Endometrial microvascular endothelial cells (primary cell): Measurements from ENCODE around the gene DPP10. TPM values are rescaled to one million over a fixed set of nuclear protein-coding genes. Genes with fewer than 3 reads are reported as not detected.

Experiments used
- in situ Hi-C: cut with HindIII; loops from 2 replicates; pipeline ENCODE4 v1.10.0; 2017; ENCODE audit warnings: low sequenced_read_pairs, low pct_unique_long_range_greater_than_20kb; ENCODE audit errors: inconsistent ontology term
- total RNA-seq: library from RNA; depleted of rRNA; stranded (reverse); fragments of >200 nt; gene quantifications from one replicate; pipeline ENCODE4 v1.2.3, GENCODE V29; 2015; ENCODE audit errors: inconsistent ontology term

The DPP10 gene
- total RNA-seq, 1 donor from 2014 or later: not detected

GRCh38 chr2:114553027-114553426 is 110.6 kb downstream of the DPP10 start:
- in situ Hi-C loops: no loop called here

DNA sequence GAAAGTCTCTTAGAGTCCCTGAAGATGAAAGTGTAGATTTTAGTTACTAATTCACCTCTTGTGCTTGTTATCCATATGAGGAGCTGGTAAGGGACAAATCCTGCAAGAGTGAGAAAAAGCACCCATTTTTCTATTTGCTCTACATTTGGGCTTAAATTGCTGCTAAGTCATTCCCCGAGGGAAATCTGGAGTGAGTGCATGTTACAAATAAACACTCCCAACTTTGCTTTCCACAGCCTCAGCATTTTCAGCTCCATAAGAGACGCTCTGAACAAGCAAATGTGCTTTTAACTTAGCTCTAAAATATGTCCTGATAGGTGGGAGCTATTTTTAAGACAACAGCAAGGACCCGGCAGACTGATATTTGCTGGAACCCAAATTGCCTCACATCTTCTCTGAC is 126.7 kb downstream of the DPP10 start:
- in situ Hi-C loops: no loop called here

- in situ Hi-C loops: no loop called here
Observed at GRCh38 chr2:114577657-114578056, 135.2 kb downstream of the DPP10 start.

GRCh38 chr2:114579542-114579941 is 137.1 kb downstream of the DPP10 start:
- in situ Hi-C loops: no loop called here

DNA sequence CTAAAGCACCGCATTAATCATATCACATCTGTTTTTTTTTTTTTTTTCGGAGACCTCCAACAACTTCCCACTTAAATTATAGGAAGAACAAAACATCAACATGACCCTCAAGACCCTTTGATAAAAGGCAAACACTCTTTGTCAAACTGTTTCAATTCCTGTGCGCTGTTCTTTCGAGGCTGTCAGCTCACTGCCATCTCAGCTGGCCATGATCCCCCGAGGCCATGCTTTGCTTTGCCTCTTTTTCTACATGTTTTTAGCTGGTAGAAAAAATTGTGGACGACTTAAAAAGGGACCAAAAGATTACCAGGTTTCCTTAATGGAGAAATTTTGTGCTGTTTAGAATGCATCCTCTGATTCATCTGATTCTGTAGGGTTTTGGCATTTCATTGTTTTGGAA is 138.2 kb downstream of the DPP10 start:
- in situ Hi-C loops: no loop called here

GRCh38 chr2:114598329-114598728 is 155.9 kb downstream of the DPP10 start:
- in situ Hi-C loops: no loop called here

GRCh38 chr2:114609203-114609602 is 166.8 kb downstream of the DPP10 start:
- in situ Hi-C loops: no loop called here

- in situ Hi-C loops: no loop called here
Observed at GRCh38 chr2:114609801-114610200, 167.4 kb downstream of the DPP10 start.

DNA sequence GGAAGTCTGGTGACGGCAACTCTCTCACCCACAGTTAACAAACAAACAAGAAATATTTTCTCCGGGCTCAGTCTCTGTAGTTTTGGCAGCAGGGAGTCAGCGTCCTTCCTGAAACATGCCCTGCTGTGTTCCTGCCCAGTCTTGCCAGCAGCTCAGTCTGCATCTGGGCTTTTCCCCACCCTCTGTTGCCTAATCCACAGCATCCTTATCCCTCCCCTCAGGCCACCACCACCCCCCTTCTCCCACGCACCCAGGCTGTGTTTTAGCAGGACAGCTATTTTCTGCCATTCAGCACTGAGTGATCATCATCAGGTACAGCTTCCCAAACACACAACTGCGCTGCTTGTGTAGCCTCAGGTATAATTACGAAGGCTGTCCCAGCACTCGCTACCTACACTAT is 168.2 kb downstream of the DPP10 start:
- in situ Hi-C loops: no loop called here

DNA sequence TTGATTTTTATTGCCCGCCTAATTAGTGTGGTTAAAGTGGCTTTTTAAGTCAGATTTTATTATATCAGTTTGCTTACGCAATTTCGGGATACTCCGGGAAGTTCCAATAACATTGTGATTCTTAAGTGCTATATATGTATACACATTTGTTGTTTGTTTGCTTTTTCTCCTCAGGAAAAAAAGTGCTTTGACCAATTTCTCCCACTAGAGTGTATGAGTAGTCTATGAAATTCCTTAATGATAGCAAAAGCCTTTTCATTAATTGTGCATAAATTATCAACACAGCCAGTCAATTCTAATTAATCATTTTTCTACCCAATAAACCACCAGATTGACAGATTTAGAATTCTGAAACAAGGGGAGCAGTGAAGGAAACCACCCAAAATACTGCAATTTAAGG is 172.2 kb downstream of the DPP10 start:
- in situ Hi-C loops: no loop called here

- in situ Hi-C loops: no loop called here
Observed at GRCh38 chr2:114628481-114628880, 186.0 kb downstream of the DPP10 start.

DNA sequence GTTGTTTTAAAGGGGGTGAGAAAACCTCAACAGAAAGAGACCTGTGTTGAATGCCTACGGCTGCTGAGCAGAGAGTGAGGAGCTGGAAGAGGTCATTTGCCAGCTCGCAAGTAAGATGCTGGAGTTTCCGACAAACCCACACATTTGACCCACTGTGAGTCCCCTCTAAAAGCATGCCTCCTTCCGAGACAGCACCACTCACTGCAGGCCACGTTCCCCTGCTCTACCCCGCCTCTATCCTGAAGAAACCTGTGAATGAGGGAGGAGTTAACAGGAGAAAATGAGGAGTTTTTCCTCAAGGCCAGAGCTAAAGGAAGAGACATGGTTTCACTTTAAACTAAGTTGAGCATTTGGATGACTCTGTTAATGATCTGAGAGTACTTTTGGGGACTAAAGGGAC is 188.7 kb downstream of the DPP10 start:
- in situ Hi-C loops: no loop called here

DNA sequence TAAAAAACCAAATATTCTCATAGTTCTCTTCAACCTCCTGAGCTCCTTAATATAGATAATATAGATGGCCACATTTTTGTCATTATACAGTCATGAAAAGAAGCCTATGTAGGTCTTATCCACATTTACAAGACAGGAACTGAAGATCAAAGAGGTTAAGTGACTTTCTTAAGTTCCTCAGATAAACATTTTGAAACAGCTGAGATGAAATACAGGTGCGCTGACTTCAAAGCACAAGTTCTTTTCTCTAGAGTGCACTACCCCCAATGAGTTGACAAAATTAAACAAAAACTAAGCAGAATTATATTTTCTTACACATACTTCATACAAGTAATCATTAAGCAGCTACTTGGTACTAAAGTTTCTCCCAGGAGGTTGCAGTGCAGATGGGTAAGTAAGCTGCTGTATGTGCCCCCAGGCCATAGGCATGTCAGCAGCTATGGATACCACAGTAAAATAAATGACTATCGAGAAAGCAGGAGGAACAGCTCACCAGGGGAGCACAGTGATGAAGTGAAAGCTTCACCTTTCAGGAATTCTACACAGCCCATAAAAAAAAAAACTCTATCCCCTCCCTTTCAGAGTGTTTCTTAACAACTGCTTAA is 199.8 kb downstream of the DPP10 start:
- in situ Hi-C loops: no loop called here

DNA sequence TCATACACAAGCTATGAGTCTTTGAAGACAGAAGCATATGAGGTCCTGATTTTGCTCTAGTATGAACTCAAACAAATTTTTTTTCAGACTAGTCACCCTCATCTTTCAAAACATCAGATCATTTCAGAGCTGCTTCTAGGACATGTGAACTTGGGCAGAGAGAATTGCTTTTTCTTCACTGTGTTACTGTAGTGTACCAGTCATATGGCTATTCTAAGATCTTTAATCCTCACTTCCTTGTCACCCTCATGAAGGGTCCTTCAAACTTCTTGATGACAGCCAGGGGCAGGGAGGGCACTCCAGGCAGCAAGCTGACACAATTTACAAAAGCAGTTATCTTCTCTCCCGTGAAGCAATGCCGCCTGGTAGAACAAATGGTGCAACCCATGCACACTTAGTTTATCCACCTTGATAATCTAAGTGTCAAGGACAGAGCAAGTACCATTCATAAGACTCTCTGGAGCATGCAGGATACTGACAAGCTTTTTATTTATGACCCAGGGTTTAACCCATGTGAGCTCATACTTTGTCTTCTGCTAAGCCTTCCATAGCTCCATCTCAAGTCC is 200.6 kb downstream of the DPP10 start:
- in situ Hi-C loops: no loop called here

GRCh38 chr2:114651933-114652332 is 209.5 kb downstream of the DPP10 start:
- in situ Hi-C loops: no loop called here

GRCh38 chr2:114659880-114660279 is 217.4 kb downstream of the DPP10 start:
- in situ Hi-C loops: no loop called here

- in situ Hi-C loops: no loop called here
Observed at GRCh38 chr2:114661971-114662939, 219.8 kb downstream of the DPP10 start.

DNA sequence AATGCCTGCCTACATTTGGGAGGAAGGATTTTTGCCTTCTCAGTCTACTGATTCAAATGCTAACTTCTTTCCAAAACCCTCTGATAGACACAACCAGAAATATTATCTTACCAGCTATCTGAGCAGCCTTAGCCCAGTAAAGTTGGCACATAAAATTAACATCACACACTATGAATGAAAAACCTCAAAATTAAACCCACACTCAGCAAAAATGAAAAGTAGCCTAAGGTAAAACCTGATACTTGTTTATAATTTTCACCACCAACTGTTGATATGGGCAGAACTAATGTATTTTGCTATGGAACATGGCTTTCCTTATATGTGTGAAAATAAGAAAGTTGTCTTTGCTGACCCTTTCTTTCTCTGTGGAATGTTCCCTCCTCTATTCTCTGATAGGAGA is 226.0 kb downstream of the DPP10 start:
- in situ Hi-C loops: no loop called here

GRCh38 chr2:114683251-114683650 is 240.8 kb downstream of the DPP10 start:
- in situ Hi-C loops: no loop called here

- in situ Hi-C loops: no loop called here
Observed at GRCh38 chr2:114684403-114684802, 242.0 kb downstream of the DPP10 start.
